Fibroblast of villous mesenchyme (primary cell): Measurements from ENCODE around the gene PID1. TPM values are rescaled to one million over a fixed set of nuclear protein-coding genes. Genes with fewer than 3 reads are reported as not detected.

ENCODE experiments used
- DNase-seq: peaks from one replicate; pipeline ENCODE4 v3.0.0-alpha.2; 2010; ENCODE audit warnings: low read depth
- H3K4me3 ChIP-seq: 2 replicates; pipeline ENCODE4 v1.5.1; 2011; ENCODE audit warnings: low read depth, mild to moderate bottlenecking, low read length
- total RNA-seq: library from RNA; depleted of rRNA; stranded (reverse); fragments of >200 nt; gene quantifications from 2 replicates; pipeline ENCODE4 v1.2.3, GENCODE V29; 2012
- TF ChIP-seq, protein P1 (sequence below): IDR thresholded peaks from 2 replicates; pipeline ENCODE4 v1.5.1; 2012; ENCODE audit warnings: low read depth, mild to moderate bottlenecking, low read length; ENCODE audit not compliant: insufficient read depth

PID1 gene
- total RNA-seq, 1 donor: 12.1 TPM

GRCh38 chr2:229239021-229239420, 32.1 kb downstream of the PID1 start:
- H3K4me3 ChIP-seq: no peak overlapping the region
- no peak for DNase-seq
- TF ChIP-seq, protein P1, sequence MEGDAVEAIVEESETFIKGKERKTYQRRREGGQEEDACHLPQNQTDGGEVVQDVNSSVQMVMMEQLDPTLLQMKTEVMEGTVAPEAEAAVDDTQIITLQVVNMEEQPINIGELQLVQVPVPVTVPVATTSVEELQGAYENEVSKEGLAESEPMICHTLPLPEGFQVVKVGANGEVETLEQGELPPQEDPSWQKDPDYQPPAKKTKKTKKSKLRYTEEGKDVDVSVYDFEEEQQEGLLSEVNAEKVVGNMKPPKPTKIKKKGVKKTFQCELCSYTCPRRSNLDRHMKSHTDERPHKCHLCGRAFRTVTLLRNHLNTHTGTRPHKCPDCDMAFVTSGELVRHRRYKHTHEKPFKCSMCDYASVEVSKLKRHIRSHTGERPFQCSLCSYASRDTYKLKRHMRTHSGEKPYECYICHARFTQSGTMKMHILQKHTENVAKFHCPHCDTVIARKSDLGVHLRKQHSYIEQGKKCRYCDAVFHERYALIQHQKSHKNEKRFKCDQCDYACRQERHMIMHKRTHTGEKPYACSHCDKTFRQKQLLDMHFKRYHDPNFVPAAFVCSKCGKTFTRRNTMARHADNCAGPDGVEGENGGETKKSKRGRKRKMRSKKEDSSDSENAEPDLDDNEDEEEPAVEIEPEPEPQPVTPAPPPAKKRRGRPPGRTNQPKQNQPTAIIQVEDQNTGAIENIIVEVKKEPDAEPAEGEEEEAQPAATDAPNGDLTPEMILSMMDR: no peak

DNA sequence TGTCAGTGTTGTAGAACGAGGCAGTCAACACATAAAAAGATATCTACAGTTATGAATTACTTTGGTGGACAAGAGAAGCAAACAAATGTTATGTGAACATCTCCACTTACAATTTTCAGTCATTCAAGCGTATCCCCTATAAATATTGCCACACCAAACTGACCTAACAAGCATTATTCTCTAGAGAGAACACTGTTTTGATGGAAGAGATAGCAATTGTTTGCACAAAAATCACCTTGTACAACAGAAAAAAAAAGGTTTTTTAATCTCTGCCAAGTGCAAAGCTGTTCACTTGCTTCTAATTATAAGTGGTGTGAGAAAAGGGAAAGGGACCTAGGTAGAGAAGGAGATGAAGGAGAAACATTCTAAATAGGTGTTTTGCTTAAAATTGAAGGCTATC, 33.8 kb downstream of the PID1 start:
- TF ChIP-seq, protein P1: no peak
- DNase-seq: no peak
- H3K4me3 ChIP-seq: no peak overlapping the region

DNA sequence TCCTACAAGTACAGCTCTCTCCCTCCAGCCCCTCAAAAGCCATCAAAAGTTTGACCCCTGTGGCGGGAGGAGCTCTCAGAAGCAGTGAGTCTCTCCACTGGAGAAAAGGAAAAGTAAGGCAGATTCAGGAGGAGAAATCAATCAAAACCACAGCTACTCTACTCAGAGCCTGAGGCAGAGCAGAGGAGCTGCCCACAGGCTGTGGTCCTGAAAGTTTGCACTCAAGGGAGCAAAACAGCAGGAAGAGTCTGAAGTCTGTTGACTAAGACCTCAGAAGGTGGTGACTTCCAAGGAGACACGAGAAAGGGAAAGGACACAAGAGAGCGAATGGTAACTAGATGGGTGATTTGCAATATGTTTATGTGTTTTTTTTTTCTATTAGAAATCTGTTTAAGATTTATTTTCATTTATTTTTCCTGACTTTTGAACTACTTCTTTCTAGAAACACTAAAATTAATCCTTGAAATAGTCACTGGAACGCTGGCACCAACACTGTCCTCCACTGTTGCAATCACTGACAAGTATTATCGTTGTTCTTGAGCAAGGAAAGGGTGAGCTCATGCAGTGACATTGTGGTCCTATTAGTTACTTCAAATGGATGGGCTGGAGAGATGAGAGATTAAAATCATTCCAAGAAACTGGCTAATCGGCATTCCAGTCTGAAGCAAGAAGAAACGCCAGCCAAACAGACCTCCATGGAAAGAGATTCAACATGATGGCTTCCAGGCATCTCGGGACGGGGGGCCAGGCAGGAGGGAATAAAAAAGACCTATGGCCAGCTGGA, 35.8 kb downstream of the PID1 start:
- DNase-seq: peak; percentile 29
- no peak overlapping the region for H3K4me3 ChIP-seq
- TF ChIP-seq, protein P1: no peak

- H3K4me3 ChIP-seq: no peak overlapping the region
- TF ChIP-seq, protein P1: no peak
- DNase-seq: no peak
Measured at GRCh38 chr2:229231885-229232284, 39.2 kb downstream of the PID1 start.

DNA sequence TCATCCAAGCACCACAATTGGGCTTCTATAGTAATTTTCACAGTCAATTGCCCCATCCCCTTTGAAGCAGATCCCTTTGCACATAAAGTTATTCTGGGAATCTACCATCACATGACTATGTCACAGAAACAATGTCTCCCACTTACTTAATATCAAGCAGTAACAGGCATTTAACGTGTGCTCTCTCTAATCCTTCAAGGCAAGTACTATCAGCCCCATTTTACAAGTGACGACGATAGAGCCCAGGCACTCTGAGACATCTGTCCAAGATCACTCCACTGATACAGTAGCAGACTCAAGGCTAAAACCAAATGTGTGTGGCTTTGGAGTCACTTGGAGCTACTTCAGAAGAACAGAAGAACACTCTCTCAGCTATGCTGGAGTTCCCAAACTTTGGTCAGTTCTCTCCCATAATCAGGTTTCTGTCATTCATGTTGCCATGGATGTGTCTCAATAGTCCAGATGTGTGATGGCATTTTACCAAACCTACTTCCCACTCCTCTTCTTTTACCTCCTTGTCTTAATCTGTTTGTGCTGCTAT, 39.7 kb downstream of the PID1 start:
- TF ChIP-seq, protein P1: no peak
- no peak overlapping the region for H3K4me3 ChIP-seq
- no peak for DNase-seq

DNA sequence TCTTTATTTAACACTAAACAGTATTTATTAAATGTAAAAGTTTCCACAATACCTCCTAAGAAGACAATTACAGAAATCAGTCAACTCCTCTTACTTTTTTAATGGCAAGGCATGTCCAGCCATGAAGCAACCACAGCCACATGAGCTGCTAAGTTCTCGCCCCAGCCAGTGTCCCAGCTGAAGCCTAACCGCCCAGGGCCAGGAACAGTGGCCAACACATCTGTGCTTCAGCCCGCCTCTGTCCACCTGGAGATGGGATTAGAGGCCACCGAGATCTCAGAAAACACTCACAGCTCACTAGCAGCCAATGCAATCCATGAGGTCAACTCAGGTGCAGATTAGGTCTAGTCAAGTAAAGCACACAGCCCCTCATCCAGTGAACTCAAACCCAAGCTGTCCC, 40.2 kb downstream of the PID1 start:
- TF ChIP-seq, protein P1: no peak
- H3K4me3 ChIP-seq: no peak overlapping the region
- DNase-seq: no peak
